H1 (cell line): Measurements from ENCODE around the gene ADCY3. TPM values are rescaled to one million over a fixed set of nuclear protein-coding genes. Genes with fewer than 3 reads are reported as not detected.

ENCODE experiments used
- CTCF ChIA-PET: fragments of 300-600 bp; sonication (Branson Sonifier 250); formaldehyde crosslinking; loops from one replicate; lab custom pipeline; 2021; ENCODE audit not compliant: partially characterized antibody; lab: Charles Lee
- POLR2A ChIA-PET: fragments of 300-600 bp; sonication (Branson Sonifier 250); formaldehyde crosslinking; loops from one replicate; lab custom pipeline; 2021; ENCODE audit warnings: inconsistent platforms; ENCODE audit not compliant: partially characterized antibody; lab: Charles Lee
- DNase-seq, 2 experiments: peaks; one replicate each; pipeline versions ENCODE4 v3.0.0 to v3.0.0-alpha.2; 2010 to 2022; ENCODE audit warnings: low spot score in 2 of 2, low read depth in 1 of 2, mixed read lengths in 1 of 2
- FAIRE-seq: peaks from 2 replicates; lab custom pipeline; 2011; peaks lifted over from hg19 to GRCh38; lab: Jason Lieb, UNC
- H2AFZ ChIP-seq: 2 replicates; pipeline ENCODE4 v1.8.1; 2012; ENCODE audit warnings: low read length, inconsistent platforms
- H2AK5ac ChIP-seq: 2 replicates; pipeline ENCODE4 v1.6.1; 2013; ENCODE audit warnings: low read depth, low read length
- H2BK120ac ChIP-seq: replicated peaks from 2 replicates; pipeline ENCODE3; 2013; ENCODE audit warnings: low read depth, low read length, inconsistent platforms
- H2BK12ac ChIP-seq: 2 replicates; pipeline ENCODE4 v1.6.1; 2013; ENCODE audit warnings: low read depth, low read length
- H2BK15ac ChIP-seq: 2 replicates; pipeline ENCODE4 v1.6.1; 2013; ENCODE audit warnings: low read length
- H2BK20ac ChIP-seq: 2 replicates; pipeline ENCODE4 v1.6.1; 2013; ENCODE audit warnings: low read length
- H2BK5ac ChIP-seq: 2 replicates; pipeline ENCODE4 v1.6.1; 2013; ENCODE audit warnings: low read depth, low read length
- H3K14ac ChIP-seq: 2 replicates; pipeline ENCODE4 v1.6.1; 2013; ENCODE audit warnings: inconsistent platforms; ENCODE audit not compliant: insufficient read length
- H3K18ac ChIP-seq: 2 replicates; pipeline ENCODE4 v1.6.1; 2013; ENCODE audit warnings: low read length; ENCODE audit errors: extremely low read depth
- H3K23ac ChIP-seq: 2 replicates; pipeline ENCODE4 v1.6.1; 2013; ENCODE audit warnings: inconsistent platforms; ENCODE audit not compliant: insufficient read length
- H3K23me2 ChIP-seq: 2 replicates; pipeline ENCODE4 v1.6.1; 2013; ENCODE audit warnings: low read depth, low read length
- H3K27ac ChIP-seq: 2 replicates; pipeline ENCODE4 v1.6.1; 2011; ENCODE audit warnings: low read depth, low read length, inconsistent platforms
- H3K27me3 ChIP-seq, 4 experiments: replicated peaks in 1 of 4; 1 replicate in 1 of 4; 2 replicates in 3 of 4; pipeline versions ENCODE4 v1.6.1 to v1.8.1; 2011 to 2013; ENCODE audit warnings: low read length in 3 of 4, mild to moderate bottlenecking in 3 of 4, inconsistent platforms in 2 of 4, mixed read lengths in 2 of 4, moderate library complexity in 1 of 4; ENCODE audit not compliant: control insufficient read depth in 3 of 4, insufficient read depth in 3 of 4; ENCODE audit errors: extremely low read depth in 1 of 4
- H3K36me3 ChIP-seq, 4 experiments: 2 replicates each; pipeline versions ENCODE4 v1.6.1 to v1.8.1; 2011 to 2013; ENCODE audit warnings: mild to moderate bottlenecking in 4 of 4, low read length in 3 of 4, moderate library complexity in 2 of 4, control low read depth in 1 of 4, inconsistent platforms in 1 of 4; ENCODE audit not compliant: insufficient read depth in 4 of 4, control insufficient read depth in 2 of 4
- H3K4ac ChIP-seq: replicated peaks from 2 replicates; pipeline ENCODE3; 2013; ENCODE audit warnings: low read length, low read depth, mixed read lengths, inconsistent platforms; ENCODE audit not compliant: insufficient read length
- H3K4me1 ChIP-seq, 4 experiments: replicated peaks in 1 of 4; 1 replicate in 1 of 4; 2 replicates in 3 of 4; pipeline versions ENCODE4 v1.6.1 to v1.8.1; 2011 to 2013; ENCODE audit warnings: low read length in 3 of 4, inconsistent platforms in 2 of 4, mixed read lengths in 1 of 4; ENCODE audit not compliant: insufficient read depth in 4 of 4, control insufficient read depth in 3 of 4
- H3K4me2 ChIP-seq, 2 experiments: 2 replicates each; pipeline versions ENCODE4 v1.6.1 to v1.8.1; 2011 to 2013; ENCODE audit warnings: low read depth in 2 of 2, low read length in 2 of 2, control low read depth in 1 of 2, inconsistent platforms in 1 of 2, mild to moderate bottlenecking in 1 of 2; ENCODE audit not compliant: insufficient read depth in 1 of 2
- H3K4me3 ChIP-seq, 4 experiments: fragments of 200-600, 300-600 bp in 1 of 4; sonication (generic), shearing (Covaris generic), sonication (Bioruptor Twin) in 1 of 4; 2 replicates each; pipeline versions ENCODE4 v1.5.1 to v1.8.1; 2011 to 2016; ENCODE audit warnings: low read length in 4 of 4, low read depth in 3 of 4, control low read depth in 2 of 4, inconsistent platforms in 2 of 4, mild to moderate bottlenecking in 2 of 4, mixed read lengths in 1 of 4, moderate library complexity in 1 of 4; ENCODE audit not compliant: insufficient read depth in 2 of 4; ENCODE audit errors: extremely low read depth in 1 of 4
- H3K56ac ChIP-seq: replicated peaks from 2 replicates; pipeline ENCODE3; 2013; ENCODE audit warnings: low read depth, mild to moderate bottlenecking, mixed read lengths, low read length, inconsistent platforms; ENCODE audit not compliant: insufficient read length
- H3K79me1 ChIP-seq: 2 replicates; pipeline ENCODE4 v1.6.1; 2013; ENCODE audit warnings: low read depth, low read length, control low read depth
- H3K79me2 ChIP-seq, 2 experiments: 2 replicates each; pipeline versions ENCODE4 v1.6.1 to v1.8.1; 2012 to 2013; ENCODE audit warnings: low read length in 2 of 2, mild to moderate bottlenecking in 2 of 2, inconsistent platforms in 1 of 2; ENCODE audit not compliant: insufficient read depth in 2 of 2, control insufficient read depth in 1 of 2
- H3K9ac ChIP-seq, 4 experiments: replicated peaks in 1 of 4; 1 replicate in 1 of 4; 2 replicates in 3 of 4; pipeline versions ENCODE4 v1.6.1 to v1.8.1; 2011 to 2013; ENCODE audit warnings: low read depth in 3 of 4, low read length in 3 of 4, control low read depth in 2 of 4, mild to moderate bottlenecking in 2 of 4, moderate library complexity in 2 of 4, inconsistent platforms in 1 of 4; ENCODE audit errors: extremely low read depth in 1 of 4
- H3K9me3 ChIP-seq, 2 experiments: 2 replicates each; pipeline versions ENCODE4 v1.6.1 to v1.8.1; 2012 to 2013; ENCODE audit warnings: mild to moderate bottlenecking in 2 of 2, moderate library complexity in 2 of 2, control low read depth in 1 of 2, inconsistent platforms in 1 of 2, low read depth in 1 of 2, low read length in 1 of 2, mixed read lengths in 1 of 2; ENCODE audit not compliant: insufficient read depth in 2 of 2
- H4K20me1 ChIP-seq, 2 experiments: replicated peaks in 1 of 2; 2 replicates each; pipeline versions ENCODE3 to v1.8.1; 2011 to 2013; ENCODE audit warnings: inconsistent platforms in 2 of 2, low read length in 2 of 2, mild to moderate bottlenecking in 1 of 2; ENCODE audit not compliant: insufficient read depth in 2 of 2, control insufficient read depth in 1 of 2
- H4K5ac ChIP-seq: 2 replicates; pipeline ENCODE4 v1.6.1; 2013; ENCODE audit warnings: low read length, low read depth, mixed read lengths, inconsistent platforms; ENCODE audit not compliant: insufficient read length
- H4K8ac ChIP-seq: 2 replicates; pipeline ENCODE4 v1.8.0; 2013; ENCODE audit warnings: mild to moderate bottlenecking, moderate library complexity, low read length, inconsistent platforms; ENCODE audit not compliant: insufficient read depth; ENCODE audit errors: extremely low read depth
- H4K91ac ChIP-seq: replicated peaks from 2 replicates; pipeline ENCODE3; 2013; ENCODE audit warnings: low read length, mixed read lengths, inconsistent platforms; ENCODE audit not compliant: insufficient read length
- CHD1 ChIP-seq: IDR thresholded peaks from 2 replicates; pipeline ENCODE4 v1.6.1; 2012; ENCODE audit warnings: low read depth, low read length, improper control_type of control experiment
- GTF2F1 ChIP-seq: IDR thresholded peaks from 2 replicates; pipeline ENCODE4 v1.6.1; 2012; ENCODE audit warnings: low read depth, low read length, improper control_type of control experiment, borderline replicate concordance
- HDAC6 ChIP-seq: IDR thresholded peaks from one replicate; pipeline ENCODE4 v1.7.1; 2012; ENCODE audit warnings: low read depth, mild to moderate bottlenecking, inconsistent platforms, low read length, moderate library complexity
- KDM1A ChIP-seq: fragments of 200-600, 300-600 bp; sonication (generic); IDR thresholded peaks from 2 replicates; pipeline ENCODE4 v1.7.1; 2016; ENCODE audit warnings: mild to moderate bottlenecking, low read length, borderline replicate concordance
- ZNF274 ChIP-seq: IDR thresholded peaks from 2 replicates; pipeline ENCODE4 v1.7.0; 2012; ENCODE audit warnings: low read length, borderline replicate concordance; ENCODE audit errors: extremely low read depth
- WGBS, 2 experiments: shearing (Covaris generic) in 1 of 2; methylation state at CpG; one replicate each; pipeline versions ENCODE4 v1.1.6 to v1.1.7; 2013 to 2015; ENCODE audit warnings: low lambda C conversion rate in 2 of 2, mixed read lengths in 2 of 2, inconsistent platforms in 1 of 2, low coverage in 1 of 2, missing lambda C conversion rate in 1 of 2; ENCODE audit not compliant: insufficient replicate concordance in 2 of 2, insufficient coverage in 1 of 2, insufficient read length in 1 of 2; ENCODE audit errors: extremely low coverage in 1 of 2, missing lambda C conversion rate in 1 of 2; 5-methylcytosine and 5-hydroxymethylcytosine counted together
- polyA plus RNA-seq, 7 experiments: library from polyadenylated mRNA; depleted of rRNA in 3 of 7; stranded (reverse) in 5 of 7; unstranded in 2 of 7; fragments of >200 nt in 5 of 7; fragments of 200-250 nt in 2 of 7; gene quantifications; 1 replicate in 5 of 7; 2 replicates in 1 of 7; 4 replicates in 1 of 7; pipeline versions ENCODE4 v1.2.1 to v1.2.3, GENCODE V29; 2011 to 2013; ENCODE audit warnings: missing spikeins in 2 of 7, mixed read lengths in 2 of 7
- total RNA-seq: library from RNA; stranded (reverse); fragmentation: NEBNext Ultra II Directional; extraction: Animal tissue kit (Norgen Biotek cat#: 25700); gene quantifications from 2 replicates; pipeline ENCODE4 v1.2.1, GENCODE V29; 2021

Gene ADCY3
- total and polyA plus RNA-seq, 2 of the 8 experiments (the other 6 are each of a cell fraction or from before 2014, with no cell fraction given): 45.1 to 52.9 TPM

GRCh38 chr2:24855022-24855622, 64.9 kb downstream of the ADCY3 start:
- Histone ChIP-seq H3K27me3 (no peaks in the 10 kb centered on the region), H3K56ac (no peak overlapping the region), H3K18ac (no peak overlapping the region), H3K4me3 (no peak overlapping the region), H4K91ac (no peak overlapping the region), H3K4ac (no peak overlapping the region), H2BK5ac (no peak overlapping the region), H2AK5ac (no peak overlapping the region), H3K4me2 (no peak overlapping the region), H4K20me1 (peaks cover 0 to 2% of the 10 kb centered on the region in 2 experiments), H3K27ac (no peak overlapping the region), H2BK20ac (no peak overlapping the region), H2BK15ac (no peak overlapping the region), H3K9ac (no peak overlapping the region), H3K23ac (no peak overlapping the region), H3K4me1 (no peaks in the 10 kb centered on the region), H3K14ac (no peak overlapping the region), H3K9me3 (no peaks in the 10 kb centered on the region), H4K5ac (no peak overlapping the region), H2BK120ac (no peak overlapping the region), H2BK12ac (no peak overlapping the region), H3K36me3 (no peaks in the 10 kb centered on the region; a peak in 1 of 8 replicates), H3K23me2 (no peaks in the 10 kb centered on the region), H4K8ac (no peak overlapping the region), H2AFZ (no peak overlapping the region), H3K79me2 (no peaks in the 10 kb centered on the region), H3K79me1 (peaks cover 2% of the 10 kb centered on the region; the same call in 1 of the 2 replicates)
- no peak for FAIRE-seq
- ChIA-PET CTCF (interaction anchor here (1.2 kb wide), 1 partner anchor 27 kb away, joined by 4 read pairs; no protein-coding TSS in a partner anchor), POLR2A (no interaction called here)
- 96% methylated on average over 8 of the region's 8 CpGs; no CpG with 5 or more reads in 1 of the 2 experiments for WGBS, 2 experiments
- no peak for DNase-seq
- TF ChIP-seq CHD1 (no peak), ZNF274 (no peak), GTF2F1 (no peak), HDAC6 (no peak), KDM1A (no peak)
